ENCODE data around the gene KIF1B. TPM values are rescaled to one million over a fixed set of nuclear protein-coding genes. Genes with fewer than 3 reads are reported as not detected.
"Not testable (repeated sequence)": the region's sequence is repeated elsewhere in the genome, so short reads cannot be mapped to it uniquely, and the experiment has no call there.

KIF1B gene
- total RNA-seq, 5 donors from 2014 or later (not counting 1 experiment from before 2014, with no cell fraction given): 10.3 to 15.3 (median 13.8) TPM

GRCh38 chr1:10426535-10426848 lies 216.1 kb downstream of the KIF1B start:
- CTCF ChIA-PET: interaction anchor here in 1 of 2 donors (0.9 kb wide), 1 partner anchor 217 kb away, joined by 3 read pairs; no protein-coding TSS in a partner anchor
- H3K27me3 ChIP-seq (replicated peaks in 1 of 2; ENCODE audit: control insufficient read depth in 2 of 2, extremely low read depth in 1 of 2, insufficient read depth in 2 of 2, low read length in 1 of 2); H3K4me3 ChIP-seq (ENCODE audit: control insufficient read depth in 1 of 2, extremely low read depth in 1 of 2, low read length in 1 of 2); POLR2A ChIA-PET; H3K27me3 Mint-ChIP-seq; DNase-seq; H3K36me3 ChIP-seq (ENCODE audit: control insufficient read depth in 2 of 2, extremely low read depth in 1 of 2, insufficient read depth in 1 of 2, low read length in 1 of 2); ATAC-seq (replicated peaks in 1 of 4); H3K36me3 Mint-ChIP-seq; H3K27ac Mint-ChIP-seq; H3K9me3 ChIP-seq; H3K9me3 Mint-ChIP-seq; H3K4me3 Mint-ChIP-seq; H3K27ac ChIP-seq (ENCODE audit: low read length): not testable (repeated sequence)
- peaks cover 7 to 24% of the 10 kb centered on the region in 2 experiments for H3K4me1 ChIP-seq (ENCODE audit: control insufficient read depth in 1 of 2, extremely low read depth in 1 of 2, insufficient read depth in 2 of 2, low read length in 2 of 2)
- peaks cover 15 to 18% (median 17%) of the 10 kb centered on the region in 3 donors for H3K4me1 Mint-ChIP-seq
- WGBS (ENCODE audit: insufficient coverage): 100% methylated on average over 8 of the region's 21 CpGs

GRCh38 chr1:10428984-10429383 lies 218.6 kb downstream of the KIF1B start:
- peaks cover 16 to 24% (median 23%) of the 10 kb centered on the region in 3 donors for H3K4me1 Mint-ChIP-seq
- H3K36me3 ChIP-seq (ENCODE audit: control insufficient read depth in 2 of 2, extremely low read depth in 1 of 2, insufficient read depth in 1 of 2, low read length in 1 of 2): no peaks in the 10 kb centered on the region
- CTCF ChIA-PET: interaction anchor here (0.8 to 3.2 kb wide), 6 partner anchors 9 to 1217 kb away, joined by 3 to 25 read pairs (median 4); partner anchors contain the start of gene KIF1B (in 1 of the 2)
- no peak overlapping the region for H3K27ac ChIP-seq (ENCODE audit: low read length)
- H3K4me3 ChIP-seq (ENCODE audit: control insufficient read depth in 1 of 2, extremely low read depth in 1 of 2, low read length in 1 of 2): no peak overlapping the region
- no peaks in the 10 kb centered on the region for H3K27me3 ChIP-seq (replicated peaks in 1 of 2; ENCODE audit: control insufficient read depth in 2 of 2, extremely low read depth in 1 of 2, insufficient read depth in 2 of 2, low read length in 1 of 2)
- H3K36me3 Mint-ChIP-seq: no peaks in the 10 kb centered on the region
- no peaks in the 10 kb centered on the region for H3K27me3 Mint-ChIP-seq
- H3K4me3 Mint-ChIP-seq: peak overlapping the region in 1 of 3 donors; percentile 84
- no peak overlapping the region for H3K27ac Mint-ChIP-seq
- POLR2A ChIA-PET: interaction anchor here in 1 of 2 donors (0.8 kb wide), 1 partner anchor 713 kb away, joined by 3 read pairs; no protein-coding TSS in a partner anchor
- H3K9me3 ChIP-seq: no peaks in the 10 kb centered on the region
- H3K9me3 Mint-ChIP-seq: no peaks in the 10 kb centered on the region
- DNase-seq (no peak), ATAC-seq (replicated peaks in 1 of 4) (no peak)
- 91% methylated on average over 5 of the region's 5 CpGs for WGBS (ENCODE audit: insufficient coverage)
- H3K4me1 ChIP-seq (ENCODE audit: control insufficient read depth in 1 of 2, extremely low read depth in 1 of 2, insufficient read depth in 2 of 2, low read length in 2 of 2): peaks cover 7 to 24% of the 10 kb centered on the region in 2 experiments

- 12% methylated on average over 11 of the region's 16 CpGs for WGBS (ENCODE audit: insufficient coverage)
- POLR2A ChIA-PET: interaction anchor here in 1 of 2 donors (0.8 kb wide), 1 partner anchor 714 kb away, joined by 3 read pairs; no protein-coding TSS in a partner anchor
- peak in 3 of 4 experiments; percentile 1 to 4 (median 1) for ATAC-seq (replicated peaks in 1 of 4)
These were observed 219.5 kb downstream of the KIF1B start for GRCh38 chr1:10429868-10430215.

GRCh38 chr1:10430216-10431069 lies 220.1 kb downstream of the KIF1B start, which contains the start of gene CENPS:
Gene CENPS, plus strand, starts transcription at chr1:10430433. Its CDS starts 85 bp downstream, at chr1:10430518.
- peak; percentile 67 to 95 (median 83) for DNase-seq
- Histone ChIP-seq H3K36me3 (ENCODE audit: control insufficient read depth in 2 of 2, extremely low read depth in 1 of 2, insufficient read depth in 1 of 2, low read length in 1 of 2) (no peaks in the 10 kb centered on the region), H3K27ac (ENCODE audit: low read length) (peak within 1 kb of the TSS; percentile 73), H3K9me3 (no peaks in the 10 kb centered on the region), H3K4me1 (ENCODE audit: control insufficient read depth in 1 of 2, extremely low read depth in 1 of 2, insufficient read depth in 2 of 2, low read length in 2 of 2) (peaks cover 7 to 24% of the 10 kb centered on the region in 2 experiments), H3K27me3 (replicated peaks in 1 of 2; ENCODE audit: control insufficient read depth in 2 of 2, extremely low read depth in 1 of 2, insufficient read depth in 2 of 2, low read length in 1 of 2) (no peaks in the 10 kb centered on the region), H3K4me3 (ENCODE audit: control insufficient read depth in 1 of 2, extremely low read depth in 1 of 2, low read length in 1 of 2) (peak within 1 kb of the TSS; percentile 74 to 89)
- peaks cover 16 to 24% (median 23%) of the 10 kb centered on the region in 3 donors for H3K4me1 Mint-ChIP-seq
- CTCF ChIA-PET: interaction anchor here (0.6 to 3.2 kb wide), 12 partner anchors 8 to 876 kb away, joined by 3 to 25 read pairs (median 4); partner anchors contain the start of genes KIF1B (in 1 of the 2) and PEX14 (in 1 of the 2)
- H3K4me3 Mint-ChIP-seq: peak within 1 kb of the TSS; percentile 84 to 91 (median 85)
- peak; percentile 86 to 88 (median 87) for ATAC-seq (replicated peaks in 1 of 4)
- no peaks in the 10 kb centered on the region for H3K9me3 Mint-ChIP-seq
- no peaks in the 10 kb centered on the region for H3K27me3 Mint-ChIP-seq
- H3K36me3 Mint-ChIP-seq: no peaks in the 10 kb centered on the region
- POLR2A ChIA-PET: interaction anchor here in 1 of 2 donors (1.0 kb wide), 1 partner anchor 82 kb away, joined by 4 read pairs; no protein-coding TSS in a partner anchor
- H3K27ac Mint-ChIP-seq: peak within 1 kb of the TSS; percentile 86 to 88
- under 1% methylated on average over 95 of the region's 95 CpGs for WGBS (ENCODE audit: insufficient coverage)

More at GRCh38 chr1:10429868-10430215, 219.5 kb downstream of the KIF1B start:
- Mint-ChIP-seq H3K27ac (peak overlapping the region; percentile 86 to 88), H3K4me1 (peaks cover 16 to 24% (median 23%) of the 10 kb centered on the region in 3 donors), H3K9me3 (no peaks in the 10 kb centered on the region), H3K4me3 (peak overlapping the region; percentile 84 to 91 (median 85)), H3K27me3 (no peaks in the 10 kb centered on the region), H3K36me3 (no peaks in the 10 kb centered on the region)
- peak overlapping the region; percentile 74 to 89 for H3K4me3 ChIP-seq (ENCODE audit: control insufficient read depth in 1 of 2, extremely low read depth in 1 of 2, low read length in 1 of 2)
- H3K9me3 ChIP-seq: no peaks in the 10 kb centered on the region
- CTCF ChIA-PET: interaction anchor here (0.6 to 3.2 kb wide), 11 partner anchors 8 to 1216 kb away, joined by 3 to 25 read pairs (median 4); partner anchors contain the start of genes KIF1B (in 1 of the 2) and PEX14 (in 1 of the 2)
- H3K27me3 ChIP-seq (replicated peaks in 1 of 2; ENCODE audit: control insufficient read depth in 2 of 2, extremely low read depth in 1 of 2, insufficient read depth in 2 of 2, low read length in 1 of 2): no peaks in the 10 kb centered on the region
- H3K4me1 ChIP-seq (ENCODE audit: control insufficient read depth in 1 of 2, extremely low read depth in 1 of 2, insufficient read depth in 2 of 2, low read length in 2 of 2): peaks cover 7 to 24% of the 10 kb centered on the region in 2 experiments
- peak overlapping the region; percentile 25 for H3K27ac ChIP-seq (ENCODE audit: low read length)
- H3K36me3 ChIP-seq (ENCODE audit: control insufficient read depth in 2 of 2, extremely low read depth in 1 of 2, insufficient read depth in 1 of 2, low read length in 1 of 2): no peaks in the 10 kb centered on the region
- DNase-seq: peak in 16 of 35 experiments; percentile 2 to 40 (median 12)

Other genes starting within 250 kb of the KIF1B start
- under 1 TPM in 1 of 5 donors, not detected in 4; 0.63 TPM for gene RBP7, start 213.3 kb upstream of the KIF1B start, total RNA-seq
- gene UBE4B, start 177.6 kb upstream of the KIF1B start, total RNA-seq: 10 to 100 TPM; 37.5 to 43.1 (median 41.9) TPM
- 10 to 100 TPM; 23.3 to 43.7 (median 37.0) TPM for gene PGD, start 188.5 kb downstream of the KIF1B start, total RNA-seq
- 1 to 10 TPM; 3.5 to 9.7 (median 5.8) TPM for gene CENPS, start 219.9 kb downstream of the KIF1B start, total RNA-seq
- gene CORT, start 239.5 kb downstream of the KIF1B start, total RNA-seq: under 1 TPM in 3 of 5 donors, not detected in 2; 0.40 to 0.55 (median 0.43) TPM